ENCODE measurements around the gene DUOXA1. TPM values are rescaled to one million over a fixed set of nuclear protein-coding genes. Genes with fewer than 3 reads are reported as not detected.

Gene DUOXA1
- total RNA-seq, 1 donor from 2014 or later = not detected

DNA sequence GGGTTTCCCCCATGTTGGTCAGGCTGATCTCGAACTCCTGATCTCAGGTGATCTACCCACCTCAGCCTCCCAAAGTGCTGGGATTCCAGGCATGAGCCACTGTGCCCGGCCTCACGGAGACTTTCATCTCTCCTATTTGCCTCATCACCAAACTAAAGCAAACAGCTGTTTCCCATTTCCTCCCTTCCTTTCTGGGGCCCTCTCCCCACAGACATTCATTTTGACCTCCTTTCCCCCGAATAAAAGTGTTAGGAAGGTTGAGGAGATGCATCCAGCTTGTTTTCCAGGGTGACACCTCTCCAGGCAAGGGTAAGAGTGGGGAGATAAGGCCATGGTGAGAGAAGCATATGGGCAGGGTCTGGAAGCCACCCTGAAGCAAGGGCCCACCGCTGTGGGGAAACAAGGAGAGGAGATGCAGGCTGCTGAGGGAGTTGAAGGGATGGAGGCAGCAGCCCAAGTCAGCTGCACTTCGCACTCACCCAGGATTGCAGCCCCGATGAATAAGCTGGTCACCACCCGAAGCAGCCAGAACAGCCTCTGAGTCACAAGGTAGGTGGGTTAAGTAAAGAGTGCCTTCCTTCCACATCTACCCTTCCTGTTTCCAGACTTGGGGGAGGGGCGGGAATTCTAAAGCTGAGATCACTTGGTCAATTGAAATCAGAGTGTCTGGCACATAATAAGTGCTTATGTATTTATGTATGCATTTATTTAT is 7.8 kb downstream of the DUOXA1 start:
- Mint-ChIP-seq H3K27me3 (ENCODE audit: unreplicated experiment) (peaks cover 22% of the 10 kb centered on the region), H3K36me3 (ENCODE audit: unreplicated experiment) (no peaks in the 10 kb centered on the region), H3K4me3 (ENCODE audit: unreplicated experiment) (no peak overlapping the region), H3K4me1 (ENCODE audit: low read depth, unreplicated experiment) (no peaks in the 10 kb centered on the region), H3K27ac (ENCODE audit: unreplicated experiment) (no peak overlapping the region), H3K9me3 (ENCODE audit: unreplicated experiment) (peaks cover 3% of the 10 kb centered on the region)
- no peak for DNase-seq
- TF ChIP-seq, protein P1, sequence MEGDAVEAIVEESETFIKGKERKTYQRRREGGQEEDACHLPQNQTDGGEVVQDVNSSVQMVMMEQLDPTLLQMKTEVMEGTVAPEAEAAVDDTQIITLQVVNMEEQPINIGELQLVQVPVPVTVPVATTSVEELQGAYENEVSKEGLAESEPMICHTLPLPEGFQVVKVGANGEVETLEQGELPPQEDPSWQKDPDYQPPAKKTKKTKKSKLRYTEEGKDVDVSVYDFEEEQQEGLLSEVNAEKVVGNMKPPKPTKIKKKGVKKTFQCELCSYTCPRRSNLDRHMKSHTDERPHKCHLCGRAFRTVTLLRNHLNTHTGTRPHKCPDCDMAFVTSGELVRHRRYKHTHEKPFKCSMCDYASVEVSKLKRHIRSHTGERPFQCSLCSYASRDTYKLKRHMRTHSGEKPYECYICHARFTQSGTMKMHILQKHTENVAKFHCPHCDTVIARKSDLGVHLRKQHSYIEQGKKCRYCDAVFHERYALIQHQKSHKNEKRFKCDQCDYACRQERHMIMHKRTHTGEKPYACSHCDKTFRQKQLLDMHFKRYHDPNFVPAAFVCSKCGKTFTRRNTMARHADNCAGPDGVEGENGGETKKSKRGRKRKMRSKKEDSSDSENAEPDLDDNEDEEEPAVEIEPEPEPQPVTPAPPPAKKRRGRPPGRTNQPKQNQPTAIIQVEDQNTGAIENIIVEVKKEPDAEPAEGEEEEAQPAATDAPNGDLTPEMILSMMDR (IDR thresholded peaks at IDR 0.05; ENCODE audit: partially characterized antibody, unreplicated experiment) = no peak

DNA sequence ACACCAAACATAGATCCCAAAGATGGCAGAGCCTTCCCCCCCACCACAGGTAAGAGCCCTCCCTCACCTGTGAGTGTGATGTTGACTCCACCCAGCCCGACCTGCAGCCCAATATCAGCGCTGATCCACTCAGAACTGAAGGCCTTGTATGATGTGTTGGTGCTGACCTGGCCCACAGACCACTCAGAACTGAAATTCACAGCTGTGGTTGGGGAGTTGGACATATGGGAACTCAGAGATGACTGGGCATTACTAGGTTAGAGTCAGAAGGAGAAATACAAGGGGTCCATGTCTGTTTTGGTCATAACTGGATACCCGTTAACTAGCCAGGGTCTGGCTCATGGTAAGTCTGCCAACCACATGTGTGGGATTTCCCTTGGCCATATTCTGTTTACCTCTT is 8.7 kb downstream of the DUOXA1 start:
- no peak overlapping the region for H3K4me3 Mint-ChIP-seq (ENCODE audit: unreplicated experiment)
- TF ChIP-seq, protein P1 (IDR thresholded peaks at IDR 0.05; ENCODE audit: partially characterized antibody, unreplicated experiment) = no peak
- no peaks in the 10 kb centered on the region for H3K4me1 Mint-ChIP-seq (ENCODE audit: low read depth, unreplicated experiment)
- no peaks in the 10 kb centered on the region for H3K36me3 Mint-ChIP-seq (ENCODE audit: unreplicated experiment)
- DNase-seq = no peak
- H3K27ac Mint-ChIP-seq (ENCODE audit: unreplicated experiment) = no peak overlapping the region
- H3K9me3 Mint-ChIP-seq (ENCODE audit: unreplicated experiment) = peaks cover 3% of the 10 kb centered on the region
- H3K27me3 Mint-ChIP-seq (ENCODE audit: unreplicated experiment) = peaks cover 27% of the 10 kb centered on the region

DNA sequence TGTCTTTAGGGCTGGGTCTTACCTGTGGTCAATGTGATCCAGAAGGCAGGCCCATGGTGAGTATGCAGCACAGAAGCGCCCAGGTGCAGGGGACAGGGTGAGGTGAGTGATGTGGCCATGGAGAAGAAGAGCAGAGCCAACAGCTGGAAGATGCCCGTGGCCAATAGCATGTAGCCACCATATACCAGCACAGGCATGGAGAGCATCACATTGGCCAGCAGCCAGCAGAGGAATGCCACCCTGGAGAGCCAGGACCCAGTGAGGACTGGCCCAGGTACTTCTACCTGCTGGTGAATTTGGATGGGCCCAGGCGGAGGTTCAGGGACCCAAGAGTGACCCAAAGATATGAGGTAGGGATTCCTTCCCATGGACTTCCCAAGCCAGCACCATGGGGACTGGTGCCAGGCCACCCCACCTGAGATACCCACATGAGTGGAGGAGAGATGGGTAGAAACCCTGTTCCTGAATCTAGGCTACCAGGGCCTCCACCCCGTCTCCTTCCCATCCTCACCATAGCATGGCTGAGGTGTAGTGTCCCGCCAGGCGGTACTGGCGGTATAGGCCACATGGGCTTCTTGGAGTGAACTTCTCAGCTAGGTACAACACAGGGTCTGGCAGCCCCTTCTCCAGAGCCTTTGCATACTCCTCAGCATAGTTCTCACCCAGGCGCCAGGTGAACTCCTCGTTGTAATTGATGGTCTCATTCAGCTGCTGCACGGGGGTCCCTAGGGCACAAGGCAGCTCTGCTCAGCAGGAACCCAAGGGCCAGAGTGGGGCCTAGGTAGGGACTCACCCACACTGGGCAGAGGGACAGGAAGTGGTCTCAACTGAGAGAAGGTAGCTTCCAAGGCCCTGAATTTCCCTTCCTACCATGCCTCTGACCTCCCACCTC is 9.4 kb downstream of the DUOXA1 start:
- TF ChIP-seq, protein P1 (IDR thresholded peaks at IDR 0.05; ENCODE audit: partially characterized antibody, unreplicated experiment) = no peak

DNA sequence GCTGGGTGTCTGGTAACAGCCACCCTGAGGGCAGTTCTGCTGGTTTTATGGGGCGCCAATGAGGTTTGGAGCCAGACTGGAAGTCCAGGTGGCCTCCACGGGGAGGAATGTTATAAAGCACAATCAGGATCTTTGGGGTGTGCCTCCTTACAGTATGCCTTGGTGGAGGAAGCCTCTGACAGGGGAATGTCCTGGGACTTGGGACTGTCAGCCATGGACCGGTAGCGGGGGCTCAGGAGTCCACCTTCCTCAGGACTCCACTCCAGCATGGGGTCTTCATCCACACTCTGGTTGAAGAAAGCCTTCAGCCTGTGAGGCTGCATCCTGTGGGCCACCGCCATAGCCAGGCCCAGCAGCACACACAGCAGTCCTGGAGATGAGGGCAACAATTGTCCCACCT is 10.7 kb downstream of the DUOXA1 start:
- DNase-seq = no peak
- Mint-ChIP-seq H3K27me3 (ENCODE audit: unreplicated experiment) (peaks cover 32% of the 10 kb centered on the region), H3K4me3 (ENCODE audit: unreplicated experiment) (no peak overlapping the region), H3K9me3 (ENCODE audit: unreplicated experiment) (peaks cover 7% of the 10 kb centered on the region), H3K27ac (ENCODE audit: unreplicated experiment) (no peak overlapping the region), H3K36me3 (ENCODE audit: unreplicated experiment) (no peaks in the 10 kb centered on the region), H3K4me1 (ENCODE audit: low read depth, unreplicated experiment) (no peaks in the 10 kb centered on the region)
- TF ChIP-seq, protein P1 (IDR thresholded peaks at IDR 0.05; ENCODE audit: partially characterized antibody, unreplicated experiment) = no peak

More for the DNA sequence above, 9.4 kb downstream of the DUOXA1 start:
- no peak overlapping the region for H3K4me3 Mint-ChIP-seq (ENCODE audit: unreplicated experiment)
- H3K4me1 Mint-ChIP-seq (ENCODE audit: low read depth, unreplicated experiment) = no peaks in the 10 kb centered on the region
- H3K27me3 Mint-ChIP-seq (ENCODE audit: unreplicated experiment) = peaks cover 31% of the 10 kb centered on the region
- DNase-seq = no peak
- no peak overlapping the region for H3K27ac Mint-ChIP-seq (ENCODE audit: unreplicated experiment)
- H3K36me3 Mint-ChIP-seq (ENCODE audit: unreplicated experiment) = no peaks in the 10 kb centered on the region
- H3K9me3 Mint-ChIP-seq (ENCODE audit: unreplicated experiment) = peaks cover 7% of the 10 kb centered on the region
